GM21360 (cell line): ENCODE results near the gene OAF.

ENCODE experiments used
- ATAC-seq: cut with Tn5 transposase; IDR thresholded peaks from one replicate; pipeline ENCODE4 v1.9.1; 2021; ENCODE audit warnings: mild to moderate bottlenecking, moderate library complexity; ENCODE audit not compliant: unreplicated experiment

The OAF gene

DNA sequence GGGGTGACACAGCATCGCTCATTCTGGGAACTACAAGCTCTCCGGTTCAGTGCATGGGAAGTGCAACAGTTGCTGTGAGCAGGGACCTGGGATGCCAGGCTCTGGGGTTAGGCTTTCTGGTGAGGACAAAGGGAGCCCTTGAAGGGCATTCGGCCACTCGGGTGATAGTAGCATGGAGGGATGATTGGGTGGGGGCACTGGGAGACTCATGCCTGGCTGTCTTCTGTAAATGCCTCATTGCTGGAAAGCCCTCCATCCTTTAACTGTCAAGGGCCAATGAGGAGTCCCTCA lies 9.9 kb downstream of the OAF start:
- no peak for ATAC-seq

DNA sequence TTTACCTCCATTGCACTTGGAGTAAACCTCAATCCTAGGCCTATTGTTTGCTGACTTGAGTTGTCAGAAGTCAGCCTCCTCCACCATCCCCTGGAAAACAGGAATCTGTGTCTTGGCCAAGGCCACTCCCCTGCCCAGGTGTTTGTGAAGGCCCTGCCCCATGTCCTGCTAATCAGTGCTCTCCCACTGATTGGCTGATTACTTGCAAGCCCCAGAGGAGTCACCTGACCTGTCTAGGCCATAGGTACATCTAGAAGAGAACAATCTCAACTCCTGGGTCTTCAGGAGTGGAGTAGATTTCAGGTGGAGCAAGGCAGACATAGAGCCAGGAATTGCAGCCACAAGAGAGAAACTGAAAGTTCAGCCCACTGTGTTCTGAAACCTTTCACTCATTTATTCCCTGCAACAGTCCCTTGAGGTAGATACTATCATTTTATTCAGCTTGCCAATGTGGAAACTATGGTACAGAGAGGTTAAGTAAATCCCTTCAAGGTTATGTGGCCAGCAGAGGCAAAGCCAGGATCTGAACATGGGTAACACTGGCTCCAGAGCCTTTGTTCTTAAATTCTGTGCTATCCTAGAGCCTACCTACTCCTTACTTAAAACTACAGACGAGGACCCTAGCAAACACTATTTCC lies 10.4 kb downstream of the OAF start:
- no peak for ATAC-seq

DNA sequence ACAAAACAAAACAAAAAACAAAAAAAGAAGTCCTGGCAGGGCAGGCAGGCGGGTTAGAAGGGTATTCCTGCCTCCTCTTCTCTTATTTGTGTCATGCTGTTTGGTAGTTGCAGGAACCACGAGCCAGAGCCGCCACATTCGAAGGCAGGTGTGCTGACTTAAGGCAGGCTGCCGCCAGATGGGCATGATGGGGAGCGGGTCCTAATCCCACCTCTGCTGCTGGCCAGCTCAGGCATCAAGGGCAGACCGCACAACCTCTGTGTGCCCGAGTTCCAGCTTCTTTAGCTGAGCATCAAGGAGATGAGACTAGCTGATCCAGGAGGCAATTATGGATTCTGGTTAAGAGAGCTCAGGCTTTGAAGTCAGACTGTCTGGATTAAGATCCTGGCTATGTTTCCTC lies 12.1 kb downstream of the OAF start:
- ATAC-seq: no peak

DNA sequence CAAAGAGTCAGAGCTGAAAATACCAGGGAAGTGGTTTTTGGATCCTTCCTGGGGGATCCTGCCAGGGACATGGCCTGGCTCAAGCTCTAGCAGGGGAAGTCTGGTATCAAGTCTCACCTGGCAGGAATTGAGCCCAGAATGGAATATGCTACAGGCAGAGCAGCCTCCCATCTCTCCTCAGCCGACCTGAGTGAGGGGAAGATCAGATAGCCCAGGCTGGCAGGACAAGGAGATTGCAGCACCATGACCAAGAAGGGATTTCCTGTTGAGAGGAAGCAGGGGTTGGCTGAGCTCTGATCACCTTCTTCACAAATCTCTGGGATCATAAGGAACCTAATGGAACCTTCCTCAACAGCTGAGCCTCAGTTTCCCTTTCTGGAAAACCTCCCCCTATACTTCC lies 13.0 kb downstream of the OAF start:
- ATAC-seq: no peak

DNA sequence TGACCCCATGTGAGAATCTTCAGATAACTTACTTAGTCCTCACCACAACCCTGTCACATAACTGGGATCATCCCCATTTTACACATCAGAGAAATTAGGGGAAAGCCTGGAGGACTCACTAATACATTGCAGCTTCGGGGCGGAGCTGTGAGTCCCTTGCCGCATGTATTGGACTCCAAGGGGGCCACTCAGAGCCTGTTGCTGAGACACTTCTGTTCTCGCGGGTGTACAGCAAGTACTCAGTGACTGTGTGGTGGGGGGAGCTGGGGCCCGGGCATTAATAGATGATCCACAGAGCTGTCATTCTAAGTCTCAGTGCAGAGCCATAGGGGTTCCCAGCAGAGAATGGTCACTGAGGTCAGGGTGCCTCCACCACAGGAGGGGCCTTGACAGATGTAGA lies 13.5 kb downstream of the OAF start:
- no peak for ATAC-seq

DNA sequence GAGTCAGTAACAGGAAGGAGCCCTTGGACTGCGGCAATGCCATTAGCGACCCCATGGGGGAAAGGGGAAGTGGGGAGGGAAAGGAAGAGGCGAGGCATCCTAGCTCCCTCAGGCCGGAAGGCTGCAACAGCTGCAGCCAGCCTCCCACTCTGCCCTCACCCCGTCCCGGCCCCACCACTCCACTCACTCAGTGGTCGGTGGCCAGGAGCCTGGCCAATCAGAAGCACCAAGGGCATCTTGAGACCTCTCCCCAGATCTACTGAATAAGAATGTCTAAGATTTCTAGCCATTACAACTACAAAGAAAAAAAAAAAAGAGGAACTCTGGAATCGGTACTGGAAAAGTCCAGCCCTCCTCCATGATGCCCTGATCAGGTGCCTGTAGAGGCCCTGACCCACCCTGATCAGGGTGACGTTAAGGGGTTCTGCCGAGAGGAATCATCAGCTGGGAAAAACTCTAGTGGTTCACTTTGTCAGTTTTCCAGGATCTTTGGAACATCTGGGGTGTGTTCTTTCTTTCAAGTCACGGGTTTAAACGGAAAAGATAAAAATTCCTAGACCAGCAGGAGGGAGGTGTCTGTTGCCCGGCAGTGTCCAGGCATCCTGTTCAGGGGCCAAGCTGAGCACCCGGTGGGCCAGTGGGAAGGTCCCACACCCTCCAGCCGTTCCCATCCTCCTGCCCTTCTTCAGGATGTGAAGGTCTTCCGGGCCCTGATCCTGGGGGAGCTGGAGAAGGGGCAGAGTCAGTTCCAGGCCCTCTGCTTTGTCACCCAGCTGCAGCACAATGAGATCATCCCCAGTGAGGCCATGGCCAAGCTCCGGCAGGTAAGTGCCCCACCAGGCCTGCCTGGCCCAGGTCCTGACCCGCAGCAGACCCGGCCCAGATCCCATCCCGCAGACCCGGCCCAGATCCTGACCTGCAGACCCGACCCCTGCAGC lies 14.4 kb downstream of the OAF start:
- no peak for ATAC-seq

DNA sequence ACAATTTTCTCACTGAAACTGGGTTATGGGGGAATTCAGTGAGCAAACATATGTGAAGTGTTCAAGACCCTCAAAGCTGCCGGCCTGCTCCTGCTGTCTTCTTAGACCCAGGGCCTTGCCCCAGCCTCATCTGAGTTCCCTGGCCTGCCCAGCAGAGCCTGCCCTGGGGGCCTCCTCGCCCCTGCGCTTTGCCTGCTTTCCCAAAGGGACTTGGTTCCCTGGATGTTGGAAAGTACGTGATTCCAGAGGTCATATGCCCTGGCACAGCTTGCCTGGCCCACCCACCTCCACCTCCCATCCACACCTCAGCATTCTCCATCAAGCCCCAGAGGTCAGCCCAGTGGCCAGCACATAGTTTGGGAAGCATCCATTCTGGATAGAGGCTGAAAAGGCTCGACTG lies 15.4 kb downstream of the OAF start:
- no peak for ATAC-seq

DNA sequence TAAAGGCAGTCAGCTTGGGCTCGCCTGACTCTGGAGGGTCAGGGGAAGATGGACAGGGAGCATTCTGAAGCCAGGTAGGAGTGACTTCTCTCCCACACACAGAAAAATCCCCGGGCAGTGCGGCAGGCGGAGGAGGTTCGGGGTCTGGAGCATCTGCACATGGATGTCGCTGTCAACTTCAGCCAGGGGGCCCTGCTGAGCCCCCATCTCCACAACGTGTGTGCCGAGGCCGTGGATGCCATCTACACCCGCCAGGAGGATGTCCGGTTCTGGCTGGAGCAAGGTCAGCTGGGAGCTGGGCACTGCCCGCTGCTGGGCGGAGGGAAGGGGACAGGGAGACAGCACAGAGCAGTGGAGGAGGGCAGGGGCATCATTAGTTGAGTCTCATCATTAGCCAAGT lies 15.9 kb downstream of the OAF start:
- ATAC-seq: no peak

DNA sequence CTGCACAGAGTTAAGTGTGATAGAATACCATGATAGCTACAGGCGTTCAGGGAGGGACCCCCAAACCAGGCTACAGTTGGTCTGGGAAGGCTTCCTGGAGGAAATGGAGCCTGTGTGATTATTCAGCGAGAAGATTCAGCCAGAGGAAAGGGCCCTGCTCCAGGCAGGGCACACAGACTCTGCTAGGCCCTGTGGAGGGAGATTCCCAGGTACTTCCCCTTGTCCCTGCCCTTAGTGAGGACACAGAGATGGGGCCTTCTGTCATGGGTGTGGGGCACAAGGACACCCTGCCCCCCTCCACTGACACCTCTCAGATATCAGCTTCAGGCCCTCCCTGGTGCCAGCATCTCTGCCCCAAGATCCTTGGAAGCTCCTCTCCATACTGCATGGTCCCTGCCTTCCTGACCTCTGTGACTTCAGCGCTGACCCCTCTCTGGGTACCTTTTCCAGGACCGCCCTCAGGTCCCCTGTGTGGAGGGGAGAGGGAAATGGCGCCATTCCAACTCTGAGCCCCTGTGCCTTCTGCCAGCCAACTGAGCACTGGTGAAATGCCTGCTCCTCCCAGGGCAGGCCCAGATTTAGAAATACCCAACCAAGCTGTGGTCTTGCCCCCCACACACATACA lies 16.5 kb downstream of the OAF start:
- ATAC-seq: no peak

DNA sequence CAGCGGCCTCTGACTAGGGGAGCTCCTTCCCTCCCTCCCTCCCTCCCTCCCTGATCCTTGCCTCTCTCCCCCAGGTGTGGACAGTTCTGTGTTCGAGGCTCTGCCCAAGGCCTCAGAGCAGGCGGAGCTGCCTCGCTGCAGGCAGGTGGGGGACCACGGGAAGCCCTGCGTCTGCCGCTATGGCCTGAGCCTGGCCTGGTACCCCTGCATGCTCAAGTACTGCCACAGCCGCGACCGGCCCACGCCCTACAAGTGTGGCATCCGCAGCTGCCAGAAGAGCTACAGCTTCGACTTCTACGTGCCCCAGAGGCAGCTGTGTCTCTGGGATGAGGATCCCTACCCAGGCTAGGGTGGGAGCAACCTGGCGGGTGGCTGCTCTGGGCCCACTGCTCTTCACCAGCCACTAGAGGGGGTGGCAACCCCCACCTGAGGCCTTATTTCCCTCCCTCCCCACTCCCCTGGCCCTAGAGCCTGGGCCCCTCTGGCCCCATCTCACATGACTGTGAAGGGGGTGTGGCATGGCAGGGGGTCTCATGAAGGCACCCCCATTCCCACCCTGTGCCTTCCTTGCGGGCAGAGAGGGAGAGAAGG lies 18.1 kb downstream of the OAF start:
- no peak for ATAC-seq

DNA sequence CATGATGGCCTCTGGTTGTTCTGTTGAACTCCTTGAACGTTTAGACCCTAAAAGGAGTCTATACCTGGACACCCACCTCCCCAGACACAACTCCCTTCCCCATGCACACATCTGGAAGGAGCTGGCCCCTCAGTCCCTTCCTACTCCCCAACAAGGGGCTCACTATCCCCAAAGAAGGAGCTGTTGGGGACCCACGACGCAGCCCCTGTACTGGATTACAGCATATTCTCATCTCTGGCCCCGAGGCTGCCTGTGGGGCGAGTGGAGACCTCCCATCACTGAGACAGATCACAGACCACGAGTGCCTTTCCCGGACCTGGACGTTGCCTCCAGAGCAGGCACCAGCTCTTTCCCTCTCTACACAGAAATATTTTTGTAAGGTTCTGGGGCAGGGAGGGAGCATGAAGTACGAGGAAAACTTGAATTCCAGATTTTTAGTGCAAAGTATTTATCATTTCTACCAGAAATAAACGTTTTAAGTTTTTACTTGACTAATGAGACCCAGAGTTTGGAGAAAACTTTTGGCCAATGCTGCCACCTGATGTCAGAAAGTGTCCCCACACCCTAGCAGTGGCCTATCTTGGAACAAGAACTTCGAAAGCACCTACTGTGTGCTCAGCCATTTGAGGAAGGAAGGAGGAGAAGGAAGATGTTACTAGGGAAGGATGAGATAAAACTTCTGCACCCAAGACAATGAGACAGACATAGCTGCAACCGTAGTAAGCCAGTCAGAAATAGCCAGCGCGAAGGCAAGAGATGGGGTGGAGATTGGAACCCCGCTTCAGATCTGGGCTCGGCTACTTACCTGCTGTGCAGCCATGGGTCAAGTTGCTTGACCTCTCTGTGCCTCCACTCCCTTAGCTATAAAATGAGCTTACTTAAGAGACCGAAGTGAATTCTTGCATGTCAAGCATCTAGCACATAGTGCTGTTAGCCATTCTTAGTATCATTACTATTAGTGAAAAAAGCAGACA lies 18.9 kb downstream of the OAF start:
- no peak for ATAC-seq

DNA sequence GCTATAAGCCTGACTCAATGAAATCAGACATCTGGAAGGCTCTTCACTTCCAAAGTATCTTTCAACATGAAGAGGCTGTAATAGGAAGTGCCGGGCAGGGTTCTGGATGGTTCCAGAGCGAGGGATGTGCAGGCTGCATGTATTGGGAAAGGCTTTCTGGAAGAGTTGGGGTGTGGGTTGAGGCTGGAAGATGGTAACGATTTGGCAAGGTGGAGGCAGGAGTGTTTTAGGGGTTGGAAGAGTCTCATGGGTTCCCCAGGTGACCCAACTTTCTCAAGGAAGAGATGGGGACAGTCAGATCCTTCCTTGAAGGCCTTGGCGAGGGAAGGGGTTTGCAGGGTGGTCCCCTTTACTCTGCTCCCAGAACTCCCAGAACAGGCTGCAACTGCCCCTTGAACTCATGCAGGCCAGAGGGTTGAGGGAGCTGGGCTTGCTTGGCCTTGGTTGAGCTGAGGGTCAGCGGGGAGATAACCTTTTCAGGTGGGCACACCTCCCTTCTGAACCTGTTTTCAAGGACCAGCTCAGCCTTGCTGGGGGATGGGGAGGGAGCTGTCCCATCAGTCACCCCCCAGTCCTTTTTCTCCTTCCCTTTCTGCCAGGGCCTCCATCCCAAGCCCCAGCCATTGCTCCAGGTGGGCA lies 19.7 kb downstream of the OAF start:
- ATAC-seq: no peak

DNA sequence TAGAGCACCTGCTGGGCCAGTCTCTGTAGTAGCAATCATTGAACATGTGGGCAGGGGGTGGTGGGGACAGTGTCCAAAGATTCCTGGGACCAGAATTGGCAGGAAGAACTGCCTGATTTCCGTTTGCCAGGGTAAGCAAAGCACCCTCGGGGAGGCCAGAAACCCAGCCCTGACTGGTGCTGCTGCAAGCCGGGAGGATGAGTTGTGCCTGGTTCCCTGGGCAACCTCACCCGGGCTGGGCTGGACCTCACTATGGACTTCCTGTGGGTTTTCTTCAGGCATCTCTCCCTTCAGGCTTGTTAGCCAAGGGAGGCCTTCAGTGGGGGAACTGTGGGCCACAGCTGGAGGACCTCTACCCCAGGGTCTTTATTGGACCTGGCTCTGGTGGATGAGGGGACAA lies 21.1 kb downstream of the OAF start:
- ATAC-seq: no peak

DNA sequence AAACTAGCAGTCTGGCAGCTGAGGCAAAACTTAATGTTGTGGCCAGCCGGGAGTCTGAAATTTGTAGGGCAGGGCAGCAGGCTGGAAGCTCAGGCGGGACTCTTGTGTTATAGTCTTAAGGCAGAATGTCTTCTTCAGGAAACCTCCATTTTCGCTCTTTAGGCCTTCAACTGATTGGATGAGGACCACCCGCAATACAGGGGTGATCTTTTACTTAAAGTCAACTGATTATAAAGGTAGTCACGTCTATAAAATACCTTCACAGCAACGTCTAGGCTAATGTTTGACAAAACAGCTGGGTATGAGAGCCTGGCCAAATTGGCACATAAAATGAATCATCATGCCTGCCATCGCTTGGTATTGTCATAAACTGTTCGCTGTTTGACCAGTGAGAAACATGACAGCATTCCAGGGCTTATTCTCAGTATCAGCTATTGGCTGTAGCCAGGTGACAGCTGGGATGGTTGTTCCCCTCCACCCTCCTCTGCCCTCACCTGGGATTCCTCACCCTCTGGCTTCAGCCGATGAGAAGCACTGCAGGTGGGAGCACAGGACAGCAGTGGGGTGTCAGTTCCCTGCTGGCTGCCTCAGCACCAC lies 22.5 kb downstream of the OAF start:
- ATAC-seq: no peak

DNA sequence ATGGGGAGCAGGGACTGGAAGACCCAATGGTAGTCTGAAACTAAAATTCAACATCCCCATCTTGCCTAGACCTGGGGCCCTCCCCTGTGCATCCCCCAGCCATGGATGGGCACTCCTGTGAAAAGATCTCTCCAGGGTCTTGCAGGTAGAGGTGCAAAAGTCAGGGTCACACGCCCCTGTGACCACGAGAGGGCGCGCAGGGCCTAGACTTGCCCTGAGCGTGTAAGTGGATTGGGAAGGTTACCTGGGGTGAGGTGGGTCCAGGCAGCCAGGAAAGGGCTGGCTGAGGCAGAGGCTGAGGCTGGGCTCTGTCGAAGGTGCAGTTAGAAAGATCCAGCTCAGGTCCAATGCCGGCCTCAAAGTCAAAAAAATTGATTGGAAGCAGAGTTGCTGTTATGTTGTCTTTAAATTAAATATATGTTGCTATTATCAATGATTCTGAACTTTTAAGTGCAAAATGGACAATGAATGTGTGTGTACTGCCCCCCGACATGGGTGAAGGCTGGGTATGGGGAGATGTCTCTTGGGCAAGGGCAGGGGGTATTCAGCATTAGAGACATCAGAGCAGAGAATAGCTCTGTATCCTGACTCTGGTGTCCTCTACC lies 24.3 kb downstream of the OAF start:
- no peak for ATAC-seq

DNA sequence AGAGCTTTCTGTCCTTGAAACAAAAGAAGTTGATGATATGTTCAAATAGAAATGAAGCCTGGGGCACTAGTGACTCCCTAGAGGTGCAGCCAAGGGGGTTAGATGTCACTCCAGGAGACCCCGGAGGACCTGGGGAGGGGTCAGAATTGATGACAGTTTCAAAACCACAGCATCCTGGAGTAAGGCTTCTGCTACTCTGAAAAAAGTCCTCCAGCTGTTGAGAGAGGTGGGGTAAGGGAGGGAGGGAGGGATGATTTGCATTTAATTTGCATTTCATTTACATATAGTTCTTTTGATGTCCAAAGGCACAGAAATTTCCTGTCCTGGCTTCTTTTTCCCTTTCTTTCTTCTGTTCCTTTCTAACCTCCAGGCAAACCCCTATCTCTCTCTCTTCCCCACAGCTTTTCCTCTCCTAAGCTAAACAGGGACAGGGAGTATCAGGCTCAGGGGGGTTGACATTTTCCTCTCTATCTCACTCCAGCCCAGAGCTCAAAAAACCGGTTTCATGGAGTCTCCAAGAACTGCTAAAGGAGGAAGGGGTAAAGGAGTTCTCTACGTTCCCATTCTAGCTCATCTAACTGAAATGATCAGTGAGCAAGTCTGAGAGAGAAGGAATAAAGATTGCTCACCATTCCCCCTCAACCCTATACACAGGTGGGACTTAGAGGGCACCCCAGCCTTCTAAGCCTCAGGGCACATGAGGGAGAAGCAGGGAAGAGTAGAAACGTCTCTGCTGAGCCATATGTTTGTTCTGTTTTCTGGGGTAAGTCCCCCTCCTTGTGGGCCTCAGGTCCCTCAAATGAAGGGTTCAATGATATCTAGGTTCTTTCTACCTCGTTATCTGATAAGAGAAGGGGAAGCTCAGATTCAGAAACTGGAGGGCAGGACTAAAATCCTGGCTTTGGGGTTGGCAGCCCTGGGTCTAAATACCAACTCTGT lies 25.6 kb downstream of the OAF start:
- no peak for ATAC-seq

DNA sequence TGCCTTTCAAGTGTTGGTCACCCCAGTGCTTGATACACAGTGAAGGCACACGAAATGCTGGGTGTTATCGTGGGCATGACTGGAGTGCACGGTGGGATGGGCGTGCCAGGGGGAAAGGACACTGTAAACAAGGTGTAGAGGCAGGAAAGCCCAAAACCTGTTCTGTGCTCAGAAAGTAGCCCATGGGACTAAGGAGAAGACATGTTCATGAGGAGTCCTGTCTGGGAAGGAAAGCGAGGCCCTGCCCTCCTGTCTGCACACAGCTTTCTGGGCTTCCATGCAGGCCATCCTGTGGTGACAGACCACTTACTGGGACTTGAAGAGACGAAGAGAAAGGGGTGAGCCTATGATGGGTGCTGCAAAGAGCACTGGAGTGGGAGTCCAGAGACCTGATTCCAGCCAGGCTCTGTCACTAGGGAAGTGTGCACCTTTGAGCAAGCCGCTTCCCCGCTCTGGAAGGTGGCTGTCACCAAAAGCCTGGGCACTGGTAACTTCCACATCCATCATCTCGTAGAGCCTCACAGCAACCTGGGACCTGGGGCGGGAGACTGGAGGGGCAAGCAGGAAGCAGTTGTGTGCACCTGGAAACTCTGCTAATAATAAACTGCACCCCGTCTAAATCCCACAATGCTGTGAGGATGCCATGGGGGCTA lies 28.3 kb downstream of the OAF start:
- ATAC-seq: no peak
